SU-DHL-6 (cell line): ENCODE data around the gene SIRPB1.

Source experiments
- EZH2phosphoT487 ChIP-seq: fragments of 200-600 bp; sonication (generic), shearing (Covaris generic); conservative IDR thresholded peaks from 2 replicates; pipeline ENCODE4 v1.6.1; 2018; ENCODE audit warnings: mild to moderate bottlenecking, antibody characterized with exemption, low read length, moderate library complexity, mixed read lengths
- TF ChIP-seq, protein P1 (sequence below): fragments of 200-600 bp; sonication (generic); IDR thresholded peaks from one replicate; pipeline ENCODE4 v1.5.1; 2017; ENCODE audit warnings: antibody characterized with exemption, mild to moderate bottlenecking, low read length, moderate library complexity; ENCODE audit not compliant: insufficient read depth, poor library complexity, severe bottlenecking

DNA sequence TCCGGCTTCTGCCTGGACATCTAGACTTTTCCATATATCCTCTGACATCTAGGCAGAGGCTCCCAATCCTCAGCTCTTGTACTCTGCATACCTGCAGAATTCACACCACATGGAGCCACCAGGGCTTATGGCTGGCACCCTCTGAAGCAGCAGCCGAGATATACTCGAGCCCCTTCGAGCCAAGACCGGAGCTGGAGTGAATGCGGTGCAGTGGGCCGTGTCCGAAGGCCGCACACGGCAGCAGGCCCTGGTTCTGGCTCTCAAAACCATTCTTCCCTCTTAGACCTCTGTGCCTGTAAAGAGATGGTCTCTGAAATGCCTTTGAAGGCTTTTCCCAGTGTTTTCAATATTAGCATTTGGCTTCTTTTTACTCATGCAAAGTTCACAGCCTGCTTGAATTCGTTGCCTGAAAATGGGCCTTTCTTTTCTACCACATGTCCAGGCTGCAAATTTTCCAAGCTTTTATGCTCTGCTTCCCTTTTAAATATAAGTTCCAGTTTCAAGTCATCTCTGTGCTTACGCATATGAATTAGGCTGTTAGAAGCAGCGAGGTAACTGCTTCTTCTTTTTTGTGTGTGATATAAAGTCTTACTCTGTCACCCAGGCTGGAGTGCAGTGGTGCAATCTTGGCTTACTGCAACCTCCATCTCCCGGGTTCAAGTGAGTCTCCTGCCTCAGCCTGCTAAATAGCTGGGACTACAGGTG lies 3.8 kb upstream of the SIRPB1 start:
- TF ChIP-seq, protein P1, sequence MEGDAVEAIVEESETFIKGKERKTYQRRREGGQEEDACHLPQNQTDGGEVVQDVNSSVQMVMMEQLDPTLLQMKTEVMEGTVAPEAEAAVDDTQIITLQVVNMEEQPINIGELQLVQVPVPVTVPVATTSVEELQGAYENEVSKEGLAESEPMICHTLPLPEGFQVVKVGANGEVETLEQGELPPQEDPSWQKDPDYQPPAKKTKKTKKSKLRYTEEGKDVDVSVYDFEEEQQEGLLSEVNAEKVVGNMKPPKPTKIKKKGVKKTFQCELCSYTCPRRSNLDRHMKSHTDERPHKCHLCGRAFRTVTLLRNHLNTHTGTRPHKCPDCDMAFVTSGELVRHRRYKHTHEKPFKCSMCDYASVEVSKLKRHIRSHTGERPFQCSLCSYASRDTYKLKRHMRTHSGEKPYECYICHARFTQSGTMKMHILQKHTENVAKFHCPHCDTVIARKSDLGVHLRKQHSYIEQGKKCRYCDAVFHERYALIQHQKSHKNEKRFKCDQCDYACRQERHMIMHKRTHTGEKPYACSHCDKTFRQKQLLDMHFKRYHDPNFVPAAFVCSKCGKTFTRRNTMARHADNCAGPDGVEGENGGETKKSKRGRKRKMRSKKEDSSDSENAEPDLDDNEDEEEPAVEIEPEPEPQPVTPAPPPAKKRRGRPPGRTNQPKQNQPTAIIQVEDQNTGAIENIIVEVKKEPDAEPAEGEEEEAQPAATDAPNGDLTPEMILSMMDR: no peak
- TF ChIP-seq EZH2phosphoT487: no peak
